Measurements from ENCODE around the gene CST4. TPM values are rescaled to one million over a fixed set of nuclear protein-coding genes. Genes with fewer than 3 reads are reported as not detected.

The CST4 gene
- total RNA-seq, 2 donors from 2014 or later: 2.0 to 2.3 TPM

DNA sequence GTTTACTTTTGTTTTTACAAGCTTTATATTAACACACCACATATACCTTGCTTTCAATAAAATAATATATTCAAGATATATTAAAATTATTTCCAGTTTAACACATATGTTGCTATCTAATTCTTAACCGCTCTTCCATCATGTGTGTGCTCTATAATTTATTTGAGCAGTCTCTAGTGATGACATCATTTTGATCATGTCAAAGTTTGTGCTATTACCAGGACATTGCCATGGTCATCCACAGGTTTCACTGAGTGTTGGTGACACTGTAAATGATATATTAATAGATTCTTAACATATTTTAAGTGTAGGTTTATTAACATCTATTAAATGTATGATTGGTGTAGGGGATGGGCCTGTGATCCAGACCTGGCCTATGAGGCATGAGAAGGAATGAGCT lies 17.1 kb upstream of the CST4 start:
- no peaks in the 10 kb centered on the region for H3K36me3 Mint-ChIP-seq (ENCODE audit: low read depth)
- no peaks in the 10 kb centered on the region for H3K9me3 Mint-ChIP-seq
- Histone ChIP-seq H3K9me3 (ENCODE audit: control insufficient read depth, low read length) (no peaks in the 10 kb centered on the region), H3K9ac (ENCODE audit: extremely low read depth, low read length, poor library complexity, severe bottlenecking) (no peak overlapping the region), H3K27ac (ENCODE audit: low read depth, low read length) (no peak overlapping the region), H3K27me3 (ENCODE audit: control insufficient read depth, insufficient read depth, low read length, poor library complexity, severe bottlenecking) (no peaks in the 10 kb centered on the region), H3K36me3 (ENCODE audit: control insufficient read depth, insufficient read depth, low read length) (no peaks in the 10 kb centered on the region), H3K4me3 (ENCODE audit: low read length) (no peak overlapping the region), H3K4me1 (ENCODE audit: control insufficient read depth, insufficient read depth, low read length) (no peaks in the 10 kb centered on the region)
- no peak overlapping the region for H3K27ac Mint-ChIP-seq
- peaks cover 21% of the 10 kb centered on the region for H3K27me3 Mint-ChIP-seq (ENCODE audit: insufficient read depth)
- 88 to 100% methylated on average over 1 of the region's 1 CpG for WGBS, 2 experiments (ENCODE audit: insufficient coverage in 1 of 2, insufficient read length in 1 of 2)
- DNase-seq: no peak
- H3K4me1 Mint-ChIP-seq: peaks cover 3% of the 10 kb centered on the region
- H3K4me3 Mint-ChIP-seq: no peak overlapping the region
- TF ChIP-seq CTCF (conservative IDR thresholded peaks at IDR 0.05): no peak

DNA sequence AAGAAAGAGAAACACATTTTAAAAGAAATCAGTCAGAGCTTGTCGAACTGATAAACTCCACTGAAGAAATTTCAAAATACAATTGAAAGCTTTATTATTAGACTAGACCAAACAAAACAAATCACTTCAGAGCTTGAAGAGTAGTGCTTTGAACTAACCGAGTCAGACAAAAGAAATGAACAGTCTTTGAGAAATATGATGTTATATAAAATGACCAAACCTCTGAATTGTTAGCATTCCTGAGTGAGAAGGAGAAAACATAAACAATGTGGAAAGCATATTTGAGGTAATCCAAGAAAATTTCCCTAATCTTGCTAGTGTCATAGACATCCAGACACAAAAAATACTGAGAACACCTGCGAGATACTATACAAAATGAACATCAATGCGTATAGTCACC lies 13.2 kb upstream of the CST4 start:
- H3K36me3 ChIP-seq (ENCODE audit: control insufficient read depth, insufficient read depth, low read length): no peaks in the 10 kb centered on the region
- H3K36me3 Mint-ChIP-seq (ENCODE audit: low read depth): no peaks in the 10 kb centered on the region

DNA sequence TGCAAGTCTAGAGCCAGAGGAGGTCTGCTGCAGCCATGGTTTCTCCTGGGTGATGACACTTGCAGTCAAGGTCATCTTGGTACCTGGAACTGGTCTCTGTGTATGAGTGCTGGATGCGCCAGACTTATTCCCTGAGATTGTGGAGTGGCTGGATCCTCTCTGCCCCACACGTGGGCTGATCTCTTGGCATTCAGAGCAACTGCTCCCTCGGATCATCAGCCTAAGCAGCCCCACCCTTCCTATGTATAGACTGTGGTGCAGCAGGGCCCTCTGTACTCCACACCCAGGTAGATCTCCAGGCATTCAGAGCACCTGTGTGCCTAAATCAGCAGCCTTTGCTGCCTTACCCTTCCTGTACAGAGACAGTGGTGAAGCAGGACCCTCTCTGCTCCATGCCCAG lies 12.1 kb upstream of the CST4 start:
- Histone ChIP-seq H3K36me3 (ENCODE audit: control insufficient read depth, insufficient read depth, low read length) (no peaks in the 10 kb centered on the region), H3K27ac (ENCODE audit: low read depth, low read length) (no peak overlapping the region), H3K4me3 (ENCODE audit: low read length) (no peak overlapping the region), H3K27me3 (ENCODE audit: control insufficient read depth, insufficient read depth, low read length, poor library complexity, severe bottlenecking) (no peaks in the 10 kb centered on the region), H3K4me1 (ENCODE audit: control insufficient read depth, insufficient read depth, low read length) (peaks cover 5% of the 10 kb centered on the region), H3K9me3 (ENCODE audit: control insufficient read depth, low read length) (no peaks in the 10 kb centered on the region), H3K9ac (ENCODE audit: extremely low read depth, low read length, poor library complexity, severe bottlenecking) (no peak overlapping the region)
- WGBS, 2 experiments (ENCODE audit: insufficient coverage in 1 of 2, insufficient read length in 1 of 2): 75 to 97% methylated on average over 2 to 3 of the region's 3 CpGs
- no peak for TF ChIP-seq CTCF (conservative IDR thresholded peaks at IDR 0.05)
- Mint-ChIP-seq H3K27me3 (ENCODE audit: insufficient read depth) (peaks cover 6% of the 10 kb centered on the region), H3K27ac (no peak overlapping the region), H3K4me1 (peaks cover 46% of the 10 kb centered on the region), H3K4me3 (no peak overlapping the region), H3K36me3 (ENCODE audit: low read depth) (no peaks in the 10 kb centered on the region), H3K9me3 (no peaks in the 10 kb centered on the region)
- no peak for DNase-seq

More for the DNA sequence above, 13.2 kb upstream of the CST4 start:
- Mint-ChIP-seq H3K4me1 (peaks cover 35% of the 10 kb centered on the region), H3K27me3 (ENCODE audit: insufficient read depth) (peaks cover 6% of the 10 kb centered on the region), H3K9me3 (no peaks in the 10 kb centered on the region), H3K4me3 (no peak overlapping the region), H3K27ac (no peak overlapping the region)
- TF ChIP-seq CTCF (conservative IDR thresholded peaks at IDR 0.05): no peak
- no peak overlapping the region for H3K9ac ChIP-seq (ENCODE audit: extremely low read depth, low read length, poor library complexity, severe bottlenecking)
- no peaks in the 10 kb centered on the region for H3K9me3 ChIP-seq (ENCODE audit: control insufficient read depth, low read length)
- no peak for DNase-seq
- H3K27me3 ChIP-seq (ENCODE audit: control insufficient read depth, insufficient read depth, low read length, poor library complexity, severe bottlenecking): no peaks in the 10 kb centered on the region
- 92 to 100% methylated on average over 1 to 4 of the region's 4 CpGs for WGBS, 2 experiments (ENCODE audit: insufficient coverage in 1 of 2, insufficient read length in 1 of 2)
- H3K27ac ChIP-seq (ENCODE audit: low read depth, low read length): no peak overlapping the region
- peaks cover 5% of the 10 kb centered on the region for H3K4me1 ChIP-seq (ENCODE audit: control insufficient read depth, insufficient read depth, low read length)
- no peak overlapping the region for H3K4me3 ChIP-seq (ENCODE audit: low read length)
